GM12865 (cell line): ENCODE measurements around the gene EIF2S3.

Experiments used
- DNase-seq: peaks from one replicate; pipeline ENCODE4 v3.0.0; 2010; ENCODE audit warnings: low read depth
- H3K4me3 ChIP-seq: 2 replicates; pipeline ENCODE4 v1.5.1; 2011; ENCODE audit warnings: mild to moderate bottlenecking, low read depth, low read length, control low read depth
- CTCF ChIP-seq: IDR thresholded peaks from 2 replicates; pipeline ENCODE4 v1.5.1; 2011; ENCODE audit warnings: low read length, control low read depth, low read depth, inconsistent platforms; ENCODE audit not compliant: insufficient read depth; ENCODE audit errors: missing control alignments

EIF2S3 gene

GRCh38 chrX:24099394-24099793, 44.6 kb downstream of the EIF2S3 start:
- TF ChIP-seq CTCF: no peak
- H3K4me3 ChIP-seq: peak overlapping the region; percentile 20
- peak; percentile 10 for DNase-seq

DNA sequence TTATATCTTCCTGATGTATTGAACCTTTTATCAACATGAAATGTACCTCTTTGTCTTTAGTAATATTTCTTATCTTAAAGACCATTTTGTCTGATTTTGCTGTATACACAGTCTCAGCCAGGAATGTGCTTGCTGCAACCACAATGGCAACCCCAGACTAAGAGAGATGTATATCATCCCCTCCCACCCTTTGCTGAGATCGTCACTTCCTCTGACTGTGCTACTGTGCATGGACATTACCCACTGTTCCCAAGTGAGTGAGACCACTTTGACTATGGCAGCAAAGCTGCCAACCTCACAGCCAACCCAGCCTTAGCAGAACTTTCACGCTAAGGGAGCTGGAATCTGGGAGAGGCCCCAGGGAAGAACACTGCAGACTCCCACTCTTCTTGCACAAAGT, 46.0 kb downstream of the EIF2S3 start:
- no peak for TF ChIP-seq CTCF
- H3K4me3 ChIP-seq: no peak overlapping the region
- no peak for DNase-seq

DNA sequence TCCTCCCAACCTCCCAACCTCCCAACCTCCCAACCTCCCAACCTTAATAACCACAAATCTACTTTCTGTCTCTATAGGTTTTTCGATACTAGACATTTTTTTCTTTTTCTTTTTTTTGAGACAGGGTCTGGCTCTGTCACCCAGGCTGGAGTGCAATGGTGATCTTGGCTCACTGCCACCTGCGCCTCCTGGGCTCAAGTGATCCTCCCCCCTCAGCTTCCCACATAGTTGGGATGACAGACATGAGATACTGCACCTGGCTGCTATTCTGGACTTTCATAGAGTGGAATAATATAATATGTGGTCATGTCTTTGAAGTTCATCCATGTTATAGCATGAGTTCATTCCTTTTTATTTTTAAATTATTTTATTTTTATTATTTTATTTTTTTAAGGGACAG, 55.3 kb downstream of the EIF2S3 start:
- H3K4me3 ChIP-seq: no peak overlapping the region
- DNase-seq: no peak
- no peak for TF ChIP-seq CTCF

DNA sequence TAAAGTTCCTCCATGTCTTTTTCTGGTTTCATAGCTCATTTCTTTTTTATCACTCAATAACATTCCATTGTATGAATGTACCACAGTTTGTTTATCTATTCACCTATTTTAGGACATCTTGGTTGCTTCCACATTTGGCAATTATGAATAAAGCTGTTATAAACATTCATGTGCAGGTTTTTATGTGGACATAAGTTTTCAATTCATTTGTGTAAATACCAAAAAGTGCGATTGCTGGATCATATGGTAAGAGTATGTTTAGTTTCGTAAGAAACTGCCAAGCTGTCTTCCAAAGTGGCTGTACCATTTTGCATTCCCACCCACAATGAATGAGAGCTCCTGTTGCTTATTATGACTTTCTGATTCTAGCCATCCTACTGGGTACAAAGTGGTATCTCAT, 58.4 kb downstream of the EIF2S3 start:
- no peak overlapping the region for H3K4me3 ChIP-seq
- DNase-seq: no peak
- no peak for TF ChIP-seq CTCF

DNA sequence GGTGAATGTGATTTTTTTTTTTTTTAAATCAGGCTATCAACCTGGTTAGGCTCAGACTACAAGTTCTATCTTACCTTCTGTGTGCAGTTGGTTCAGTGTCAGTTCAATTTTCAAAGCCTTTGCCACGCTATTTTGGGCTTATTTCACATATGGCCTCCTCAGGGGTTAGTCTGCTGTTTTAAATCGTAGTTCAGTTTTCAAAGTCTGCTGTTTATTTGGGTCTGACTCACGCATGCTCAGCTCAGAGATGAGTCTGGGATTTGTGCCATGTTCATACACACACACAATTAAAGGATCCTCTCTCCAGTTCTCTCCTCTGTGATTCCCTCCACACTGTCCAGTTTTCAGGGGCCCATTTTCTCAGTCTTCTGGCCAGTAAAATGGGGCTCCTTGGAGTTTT, 62.5 kb downstream of the EIF2S3 start:
- no peak overlapping the region for H3K4me3 ChIP-seq
- TF ChIP-seq CTCF: no peak
- DNase-seq: no peak

GRCh38 chrX:24124244-24124799, 69.6 kb downstream of the EIF2S3 start:
- no peak for DNase-seq
- TF ChIP-seq CTCF: no peak
- no peak overlapping the region for H3K4me3 ChIP-seq

DNA sequence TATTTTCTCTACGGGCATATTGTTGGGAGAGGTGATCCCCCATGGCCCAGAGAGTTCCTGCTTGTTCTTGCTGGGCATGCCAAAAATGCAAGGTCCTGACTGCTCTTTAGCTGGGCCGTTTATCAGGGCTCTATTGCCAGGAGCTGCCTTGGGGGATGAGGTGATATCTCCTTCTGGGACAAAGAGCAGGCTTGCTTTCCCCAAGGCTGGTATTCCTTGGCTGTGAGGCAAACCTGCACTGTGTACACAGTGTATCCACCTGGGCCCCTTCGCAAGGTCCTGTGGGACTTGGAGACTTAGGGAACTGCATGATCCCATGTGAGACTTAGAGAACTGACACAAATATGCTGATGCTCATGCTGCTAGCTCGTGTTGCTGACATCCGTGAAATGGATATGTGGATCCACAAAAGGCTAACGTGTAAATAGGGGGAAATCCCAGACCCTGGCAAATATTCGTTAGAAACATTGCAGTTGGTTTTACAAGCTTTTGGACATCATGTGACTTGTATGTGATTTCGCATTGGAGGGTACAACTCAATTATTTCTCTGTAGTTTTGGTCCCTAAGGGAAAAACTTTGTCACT, 70.4 kb downstream of the EIF2S3 start:
- no peak for TF ChIP-seq CTCF
- no peak for DNase-seq
- no peak overlapping the region for H3K4me3 ChIP-seq
